ENCODE data around the gene LPCAT1.

DNA sequence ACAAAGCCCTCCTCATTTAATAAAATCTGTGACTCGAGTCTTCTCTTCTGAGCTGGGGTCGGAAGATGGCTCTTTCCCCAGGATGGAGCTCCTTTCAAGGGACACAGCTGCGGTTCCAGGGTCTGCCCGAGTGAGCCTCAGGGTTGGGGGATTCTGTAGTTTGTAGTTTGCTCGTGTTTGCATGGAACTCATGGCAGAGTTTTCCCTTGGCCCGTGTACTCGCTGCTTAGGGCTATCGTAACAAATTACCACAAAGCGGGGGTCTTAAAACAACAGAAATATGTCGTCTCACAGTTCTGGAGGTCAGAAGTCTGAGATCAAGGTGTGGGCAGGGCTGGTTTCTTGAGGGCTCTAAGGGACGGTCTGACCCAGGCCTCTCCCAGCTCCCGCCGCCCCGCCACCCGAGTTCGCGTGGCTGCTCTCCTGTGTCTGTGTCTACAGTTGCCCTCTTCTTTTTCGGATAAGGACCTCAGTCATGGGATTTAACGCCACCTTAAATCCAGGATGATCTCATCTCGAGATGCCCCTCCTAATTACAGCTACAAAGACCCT is 13.9 kb upstream of the LPCAT1 start:
- no peak for TF ChIP-seq EZH2phosphoT487 (IDR thresholded peaks at IDR 0.05)
- no peak for TF ChIP-seq CTCF (IDR thresholded peaks at IDR 0.05)

All from neural progenitor cell (in vitro differentiated cells).